H1 (cell line): ENCODE measurements around the gene PTPRT. TPM values are rescaled to one million over a fixed set of nuclear protein-coding genes. Genes with fewer than 3 reads are reported as not detected.

Experiments
- ATF2 ChIP-seq: IDR thresholded peaks from 2 replicates; pipeline ENCODE4 v1.6.1; 2012; ENCODE audit warnings: low read length, inconsistent platforms
- EP300 ChIP-seq, 2 experiments: IDR thresholded peaks; 1 replicate in 1 of 2; 2 replicates in 1 of 2; pipeline ENCODE4 v1.6.1; 2011 to 2012; ENCODE audit warnings: low read depth in 2 of 2, low read length in 2 of 2, mild to moderate bottlenecking in 2 of 2, borderline replicate concordance in 1 of 2, inconsistent platforms in 1 of 2, moderate library complexity in 1 of 2
- EZH2 ChIP-seq: fragments of 200-600 bp; sonication (generic); IDR thresholded peaks from 2 replicates; pipeline ENCODE4 v1.7.1; 2012; ENCODE audit warnings: low read depth, mild to moderate bottlenecking, moderate library complexity, low read length, inconsistent platforms; ENCODE audit not compliant: severe bottlenecking
- TCF12 ChIP-seq: IDR thresholded peaks from 2 replicates; pipeline ENCODE4 v1.6.1; 2011; ENCODE audit warnings: low read depth, mild to moderate bottlenecking, low read length
- polyA plus RNA-seq, 7 experiments: library from polyadenylated mRNA; depleted of rRNA in 3 of 7; stranded (reverse) in 5 of 7; unstranded in 2 of 7; fragments of >200 nt in 5 of 7; fragments of 200-250 nt in 2 of 7; gene quantifications; 1 replicate in 5 of 7; 2 replicates in 1 of 7; 4 replicates in 1 of 7; pipeline versions ENCODE4 v1.2.1 to v1.2.3, GENCODE V29; 2011 to 2013; ENCODE audit warnings: missing spikeins in 2 of 7, mixed read lengths in 2 of 7
- total RNA-seq: library from RNA; stranded (reverse); fragmentation: NEBNext Ultra II Directional; extraction: Animal tissue kit (Norgen Biotek cat#: 25700); gene quantifications from 2 replicates; pipeline ENCODE4 v1.2.1, GENCODE V29; 2021
- TF ChIP-seq, protein P1 (sequence below): fragments of 300-600 bp; sonication (generic); IDR thresholded peaks from 2 replicates; pipeline ENCODE4 v1.7.1; 2012; ENCODE audit warnings: low read length, moderate library complexity, mild to moderate bottlenecking, inconsistent platforms; ENCODE audit not compliant: insufficient replicate concordance

PTPRT gene
- total and polyA plus RNA-seq, 2 of the 8 experiments (the other 6 are each of a cell fraction or from before 2014, with no cell fraction given), result 0.33 to 1.8 TPM

DNA sequence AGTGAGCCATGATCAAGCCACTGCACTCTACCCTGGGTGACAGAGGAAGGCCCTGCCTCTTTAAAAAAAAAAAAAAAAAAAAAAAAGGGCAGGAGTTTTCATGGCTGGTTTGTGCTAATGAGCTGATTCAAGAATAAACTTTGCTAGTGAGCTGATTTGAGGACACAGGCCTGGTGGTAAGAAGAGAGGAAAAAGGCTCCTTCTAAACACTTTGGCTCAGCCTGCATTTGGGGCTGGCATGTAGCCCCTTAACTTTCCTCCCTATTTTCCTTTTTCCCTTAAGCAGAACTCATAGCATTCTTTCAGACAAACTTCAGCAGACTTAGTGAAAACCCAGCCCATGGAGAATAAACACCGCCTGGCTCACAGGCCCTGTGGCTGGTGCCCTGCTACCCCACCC lies 432.7 kb downstream of the PTPRT start (continued):
- TF ChIP-seq, protein P1, sequence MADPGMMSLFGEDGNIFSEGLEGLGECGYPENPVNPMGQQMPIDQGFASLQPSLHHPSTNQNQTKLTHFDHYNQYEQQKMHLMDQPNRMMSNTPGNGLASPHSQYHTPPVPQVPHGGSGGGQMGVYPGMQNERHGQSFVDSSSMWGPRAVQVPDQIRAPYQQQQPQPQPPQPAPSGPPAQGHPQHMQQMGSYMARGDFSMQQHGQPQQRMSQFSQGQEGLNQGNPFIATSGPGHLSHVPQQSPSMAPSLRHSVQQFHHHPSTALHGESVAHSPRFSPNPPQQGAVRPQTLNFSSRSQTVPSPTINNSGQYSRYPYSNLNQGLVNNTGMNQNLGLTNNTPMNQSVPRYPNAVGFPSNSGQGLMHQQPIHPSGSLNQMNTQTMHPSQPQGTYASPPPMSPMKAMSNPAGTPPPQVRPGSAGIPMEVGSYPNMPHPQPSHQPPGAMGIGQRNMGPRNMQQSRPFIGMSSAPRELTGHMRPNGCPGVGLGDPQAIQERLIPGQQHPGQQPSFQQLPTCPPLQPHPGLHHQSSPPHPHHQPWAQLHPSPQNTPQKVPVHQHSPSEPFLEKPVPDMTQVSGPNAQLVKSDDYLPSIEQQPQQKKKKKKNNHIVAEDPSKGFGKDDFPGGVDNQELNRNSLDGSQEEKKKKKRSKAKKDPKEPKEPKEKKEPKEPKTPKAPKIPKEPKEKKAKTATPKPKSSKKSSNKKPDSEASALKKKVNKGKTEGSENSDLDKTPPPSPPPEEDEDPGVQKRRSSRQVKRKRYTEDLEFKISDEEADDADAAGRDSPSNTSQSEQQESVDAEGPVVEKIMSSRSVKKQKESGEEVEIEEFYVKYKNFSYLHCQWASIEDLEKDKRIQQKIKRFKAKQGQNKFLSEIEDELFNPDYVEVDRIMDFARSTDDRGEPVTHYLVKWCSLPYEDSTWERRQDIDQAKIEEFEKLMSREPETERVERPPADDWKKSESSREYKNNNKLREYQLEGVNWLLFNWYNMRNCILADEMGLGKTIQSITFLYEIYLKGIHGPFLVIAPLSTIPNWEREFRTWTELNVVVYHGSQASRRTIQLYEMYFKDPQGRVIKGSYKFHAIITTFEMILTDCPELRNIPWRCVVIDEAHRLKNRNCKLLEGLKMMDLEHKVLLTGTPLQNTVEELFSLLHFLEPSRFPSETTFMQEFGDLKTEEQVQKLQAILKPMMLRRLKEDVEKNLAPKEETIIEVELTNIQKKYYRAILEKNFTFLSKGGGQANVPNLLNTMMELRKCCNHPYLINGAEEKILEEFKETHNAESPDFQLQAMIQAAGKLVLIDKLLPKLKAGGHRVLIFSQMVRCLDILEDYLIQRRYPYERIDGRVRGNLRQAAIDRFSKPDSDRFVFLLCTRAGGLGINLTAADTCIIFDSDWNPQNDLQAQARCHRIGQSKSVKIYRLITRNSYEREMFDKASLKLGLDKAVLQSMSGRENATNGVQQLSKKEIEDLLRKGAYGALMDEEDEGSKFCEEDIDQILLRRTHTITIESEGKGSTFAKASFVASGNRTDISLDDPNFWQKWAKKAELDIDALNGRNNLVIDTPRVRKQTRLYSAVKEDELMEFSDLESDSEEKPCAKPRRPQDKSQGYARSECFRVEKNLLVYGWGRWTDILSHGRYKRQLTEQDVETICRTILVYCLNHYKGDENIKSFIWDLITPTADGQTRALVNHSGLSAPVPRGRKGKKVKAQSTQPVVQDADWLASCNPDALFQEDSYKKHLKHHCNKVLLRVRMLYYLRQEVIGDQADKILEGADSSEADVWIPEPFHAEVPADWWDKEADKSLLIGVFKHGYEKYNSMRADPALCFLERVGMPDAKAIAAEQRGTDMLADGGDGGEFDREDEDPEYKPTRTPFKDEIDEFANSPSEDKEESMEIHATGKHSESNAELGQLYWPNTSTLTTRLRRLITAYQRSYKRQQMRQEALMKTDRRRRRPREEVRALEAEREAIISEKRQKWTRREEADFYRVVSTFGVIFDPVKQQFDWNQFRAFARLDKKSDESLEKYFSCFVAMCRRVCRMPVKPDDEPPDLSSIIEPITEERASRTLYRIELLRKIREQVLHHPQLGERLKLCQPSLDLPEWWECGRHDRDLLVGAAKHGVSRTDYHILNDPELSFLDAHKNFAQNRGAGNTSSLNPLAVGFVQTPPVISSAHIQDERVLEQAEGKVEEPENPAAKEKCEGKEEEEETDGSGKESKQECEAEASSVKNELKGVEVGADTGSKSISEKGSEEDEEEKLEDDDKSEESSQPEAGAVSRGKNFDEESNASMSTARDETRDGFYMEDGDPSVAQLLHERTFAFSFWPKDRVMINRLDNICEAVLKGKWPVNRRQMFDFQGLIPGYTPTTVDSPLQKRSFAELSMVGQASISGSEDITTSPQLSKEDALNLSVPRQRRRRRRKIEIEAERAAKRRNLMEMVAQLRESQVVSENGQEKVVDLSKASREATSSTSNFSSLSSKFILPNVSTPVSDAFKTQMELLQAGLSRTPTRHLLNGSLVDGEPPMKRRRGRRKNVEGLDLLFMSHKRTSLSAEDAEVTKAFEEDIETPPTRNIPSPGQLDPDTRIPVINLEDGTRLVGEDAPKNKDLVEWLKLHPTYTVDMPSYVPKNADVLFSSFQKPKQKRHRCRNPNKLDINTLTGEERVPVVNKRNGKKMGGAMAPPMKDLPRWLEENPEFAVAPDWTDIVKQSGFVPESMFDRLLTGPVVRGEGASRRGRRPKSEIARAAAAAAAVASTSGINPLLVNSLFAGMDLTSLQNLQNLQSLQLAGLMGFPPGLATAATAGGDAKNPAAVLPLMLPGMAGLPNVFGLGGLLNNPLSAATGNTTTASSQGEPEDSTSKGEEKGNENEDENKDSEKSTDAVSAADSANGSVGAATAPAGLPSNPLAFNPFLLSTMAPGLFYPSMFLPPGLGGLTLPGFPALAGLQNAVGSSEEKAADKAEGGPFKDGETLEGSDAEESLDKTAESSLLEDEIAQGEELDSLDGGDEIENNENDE, result no peak
- no peak for TF ChIP-seq ATF2
- no peak for TF ChIP-seq TCF12
- TF ChIP-seq EP300 (IDR thresholded peaks at IDR 0.05; ENCODE audit: borderline replicate concordance in 1 of 2, low read depth in 2 of 2, low read length in 2 of 2), result no peak
- TF ChIP-seq EZH2, result no peak
